Stomach (tissue), 4 donors: ENCODE measurements around the gene ZNF716.

Experiments used
- EP300 ChIP-seq: sonication (generic); formaldehyde crosslinking; IDR thresholded peaks from one replicate; pipeline ENCODE4 v1.6.1; 2017; ENCODE audit warnings: antibody characterized with exemption
- POLR2A ChIP-seq, 4 donors: fragments of 450-650 bp; IDR thresholded peaks; one replicate each; pipeline ENCODE4 v1.6.1; 2016; ENCODE audit warnings: antibody characterized with exemption in 4 of 4, control low read depth in 2 of 4, mild to moderate bottlenecking in 1 of 4, moderate library complexity in 1 of 4
- POLR2AphosphoS5 ChIP-seq, 3 donors: sonication (generic); formaldehyde crosslinking; IDR thresholded peaks; one replicate each; pipeline ENCODE4 v1.6.1; 2016; ENCODE audit warnings: antibody characterized with exemption in 3 of 3
- TF ChIP-seq, protein P1 (sequence below), 7 experiments: fragments of 450-650 bp in 4 of 7; fragments of 200-600 bp in 3 of 7; sonication (generic) in 3 of 7; IDR thresholded peaks; one replicate each; pipeline ENCODE4 v1.5.1; 2016 to 2019; ENCODE audit warnings: antibody characterized with exemption in 7 of 7, control low read depth in 2 of 7, mild to moderate bottlenecking in 1 of 7

DNA sequence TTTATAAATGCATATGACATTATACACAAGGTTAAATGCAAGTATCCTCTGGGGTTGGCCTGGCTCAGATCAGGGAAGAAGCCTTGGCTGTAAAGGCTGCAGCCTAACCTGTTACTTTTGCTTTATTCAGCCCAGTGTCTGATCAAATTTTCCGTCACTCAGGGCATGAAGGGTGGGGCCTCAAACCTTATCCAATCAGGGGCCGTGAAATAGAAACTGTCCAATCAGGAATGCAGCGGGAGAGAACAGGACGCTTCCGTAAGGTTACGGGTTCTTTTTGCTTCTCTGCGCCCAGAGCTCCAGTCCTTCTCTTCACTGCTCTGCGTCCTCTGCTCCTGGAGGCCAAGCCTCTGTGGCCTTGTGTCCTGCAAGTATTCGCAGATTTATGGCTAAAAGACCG, at the start of gene ZNF716:
- TF ChIP-seq, protein P1, sequence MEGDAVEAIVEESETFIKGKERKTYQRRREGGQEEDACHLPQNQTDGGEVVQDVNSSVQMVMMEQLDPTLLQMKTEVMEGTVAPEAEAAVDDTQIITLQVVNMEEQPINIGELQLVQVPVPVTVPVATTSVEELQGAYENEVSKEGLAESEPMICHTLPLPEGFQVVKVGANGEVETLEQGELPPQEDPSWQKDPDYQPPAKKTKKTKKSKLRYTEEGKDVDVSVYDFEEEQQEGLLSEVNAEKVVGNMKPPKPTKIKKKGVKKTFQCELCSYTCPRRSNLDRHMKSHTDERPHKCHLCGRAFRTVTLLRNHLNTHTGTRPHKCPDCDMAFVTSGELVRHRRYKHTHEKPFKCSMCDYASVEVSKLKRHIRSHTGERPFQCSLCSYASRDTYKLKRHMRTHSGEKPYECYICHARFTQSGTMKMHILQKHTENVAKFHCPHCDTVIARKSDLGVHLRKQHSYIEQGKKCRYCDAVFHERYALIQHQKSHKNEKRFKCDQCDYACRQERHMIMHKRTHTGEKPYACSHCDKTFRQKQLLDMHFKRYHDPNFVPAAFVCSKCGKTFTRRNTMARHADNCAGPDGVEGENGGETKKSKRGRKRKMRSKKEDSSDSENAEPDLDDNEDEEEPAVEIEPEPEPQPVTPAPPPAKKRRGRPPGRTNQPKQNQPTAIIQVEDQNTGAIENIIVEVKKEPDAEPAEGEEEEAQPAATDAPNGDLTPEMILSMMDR (IDR thresholded peaks at IDR 0.05), result no peak
- TF ChIP-seq POLR2A (IDR thresholded peaks at IDR 0.05) (no peak), EP300 (no peak), POLR2AphosphoS5 (IDR thresholded peaks at IDR 0.05) (no peak)
